Measurements from ENCODE around the gene SSBP2.
"Not testable (repeated sequence)": the region's sequence is repeated elsewhere in the genome, so short reads cannot be mapped to it uniquely, and the experiment has no call there.

The SSBP2 gene

GRCh38 chr5:81631124-81631523 lies 119.8 kb downstream of the SSBP2 start:
- H3K4me3 ChIP-seq (replicated peaks; ENCODE audit: insufficient read depth, low read length), result no peak overlapping the region
- DNase-seq (ENCODE audit: low read depth in 1 of 2, low spot score in 1 of 2), result peak in 1 of 2 experiments; percentile 53
- TF ChIP-seq CTCF (IDR thresholded peaks at IDR 0.05; ENCODE audit: insufficient read depth, low read length) (no peak), GABPA (IDR thresholded peaks at IDR 0.05; ENCODE audit: low read depth) (no peak), POLR2AphosphoS5 (IDR thresholded peaks at IDR 0.05; ENCODE audit: low read depth) (peak; percentile 52)
- no peaks in the 10 kb centered on the region for H3K27me3 ChIP-seq (ENCODE audit: insufficient read depth, poor library complexity, severe bottlenecking)
- H3K27ac ChIP-seq (replicated peaks), result peak overlapping the region; percentile 62

GRCh38 chr5:81630684-81631083 lies 120.2 kb downstream of the SSBP2 start:
- H3K4me3 ChIP-seq (replicated peaks; ENCODE audit: insufficient read depth, low read length), result no peak overlapping the region
- peak overlapping the region; percentile 62 for H3K27ac ChIP-seq (replicated peaks)
- DNase-seq (ENCODE audit: low read depth in 1 of 2, low spot score in 1 of 2), result no peak
- no peak for TF ChIP-seq REST (IDR thresholded peaks at IDR 0.05; ENCODE audit: insufficient replicate concordance, low read depth)
- TF ChIP-seq GABPA (IDR thresholded peaks at IDR 0.05; ENCODE audit: low read depth), result no peak
- TF ChIP-seq SPI1 (IDR thresholded peaks at IDR 0.05; ENCODE audit: borderline replicate concordance, low read depth), result no peak
- no peak for TF ChIP-seq POLR2AphosphoS5 (IDR thresholded peaks at IDR 0.05; ENCODE audit: low read depth)
- no peak for TF ChIP-seq CTCF (IDR thresholded peaks at IDR 0.05; ENCODE audit: insufficient read depth, low read length)
- no peaks in the 10 kb centered on the region for H3K27me3 ChIP-seq (ENCODE audit: insufficient read depth, poor library complexity, severe bottlenecking)

- no peak overlapping the region for H3K4me3 ChIP-seq (replicated peaks; ENCODE audit: insufficient read depth, low read length)
- no peak for DNase-seq (ENCODE audit: low read depth in 1 of 2, low spot score in 1 of 2)
- no peaks in the 10 kb centered on the region for H3K27me3 ChIP-seq (ENCODE audit: insufficient read depth, poor library complexity, severe bottlenecking)
- H3K27ac ChIP-seq (replicated peaks), result peak overlapping the region; percentile 62
- TF ChIP-seq REST (IDR thresholded peaks at IDR 0.05; ENCODE audit: insufficient replicate concordance, low read depth), result no peak
- TF ChIP-seq SPI1 (IDR thresholded peaks at IDR 0.05; ENCODE audit: borderline replicate concordance, low read depth), result no peak
- TF ChIP-seq POLR2AphosphoS5 (IDR thresholded peaks at IDR 0.05; ENCODE audit: low read depth), result no peak
- no peak for TF ChIP-seq CTCF (IDR thresholded peaks at IDR 0.05; ENCODE audit: insufficient read depth, low read length)
- TF ChIP-seq GABPA (IDR thresholded peaks at IDR 0.05; ENCODE audit: low read depth), result no peak
Observed at GRCh38 chr5:81629986-81630385, 120.9 kb downstream of the SSBP2 start.

- not testable (repeated sequence) for H3K27ac ChIP-seq (replicated peaks); H3K27me3 ChIP-seq (ENCODE audit: insufficient read depth, poor library complexity, severe bottlenecking); H3K4me3 ChIP-seq (replicated peaks; ENCODE audit: insufficient read depth, low read length); DNase-seq (ENCODE audit: low read depth in 1 of 2, low spot score in 1 of 2)
Observed at GRCh38 chr5:81628061-81628460, 122.8 kb downstream of the SSBP2 start.

Measured in HL-60 (cell line).